Large intestine (tissue), 1 donor: ENCODE measurements around the gene DHRS13. TPM values are rescaled to one million over a fixed set of nuclear protein-coding genes. Genes with fewer than 3 reads are reported as not detected.

Source experiments
- polyA plus RNA-seq: library from polyadenylated mRNA; unstranded; fragments of 120-200 nt; gene quantifications from one replicate; pipeline ENCODE4 v1.2.1, GENCODE V29; 2013

DHRS13 gene
- polyA plus RNA-seq, 1 donor, result 8.4 TPM

Other genes starting within 250 kb of the DHRS13 start
- 54.6 TPM for gene SDF2, start 241.2 kb downstream of the DHRS13 start, polyA plus RNA-seq
- gene SUPT6H, start 240.9 kb downstream of the DHRS13 start, polyA plus RNA-seq, result 65.9 TPM
- gene PROCA1, start 191.2 kb downstream of the DHRS13 start, polyA plus RNA-seq, result 5.7 TPM
- 82.8 TPM for gene RAB34, start 185.2 kb downstream of the DHRS13 start, polyA plus RNA-seq
- gene RPL23A, start 183.1 kb downstream of the DHRS13 start, polyA plus RNA-seq, result 1,720 TPM
- gene TLCD1, start 176.8 kb downstream of the DHRS13 start, polyA plus RNA-seq, result 9.4 TPM
- 4.8 TPM for gene NEK8, start 174.3 kb downstream of the DHRS13 start, polyA plus RNA-seq
- gene TRAF4, start 159.1 kb downstream of the DHRS13 start, polyA plus RNA-seq, result 91.8 TPM
- gene FAM222B, start 60.3 kb downstream of the DHRS13 start, polyA plus RNA-seq, result 24.0 TPM
- 54.2 TPM for gene ERAL1, start 48.1 kb downstream of the DHRS13 start, polyA plus RNA-seq
- 74.6 TPM for gene FLOT2, start 5.3 kb downstream of the DHRS13 start, polyA plus RNA-seq
- 27.7 TPM for gene PHF12, start 48.4 kb upstream of the DHRS13 start, polyA plus RNA-seq
- gene SEZ6, start 103.0 kb upstream of the DHRS13 start, polyA plus RNA-seq, result 4.6 TPM
- gene PIPOX, start 140.1 kb upstream of the DHRS13 start, polyA plus RNA-seq, result 51.5 TPM